DMS114 treated with DMSO at 0.1 percent for 48 hours (cell line): ENCODE data around the gene RGL4.
"Not testable (repeated sequence)": the region's sequence is repeated elsewhere in the genome, so short reads cannot be mapped to it uniquely, and the experiment has no call there.

Experiments
- DNase-seq: peaks from one replicate; lab custom pipeline; 2025; ENCODE audit not compliant: unreplicated experiment; lab: John Stamatoyannopoulos, UW

The RGL4 gene

GRCh38 chr22:23728108-23728507 is 37.3 kb downstream of the RGL4 start:
- DNase-seq, result not testable (repeated sequence)

GRCh38 chr22:23737696-23738095 is 46.9 kb downstream of the RGL4 start:
- no peak for DNase-seq

- DNase-seq, result no peak
Measured at GRCh38 chr22:23742505-23743264, 51.9 kb downstream of the RGL4 start.

GRCh38 chr22:23743303-23743705 is 52.5 kb downstream of the RGL4 start:
- no peak for DNase-seq

GRCh38 chr22:23744001-23744400 is 53.2 kb downstream of the RGL4 start:
- DNase-seq, result no peak

- DNase-seq, result no peak
Measured at GRCh38 chr22:23744485-23744884, 53.7 kb downstream of the RGL4 start.

- DNase-seq, result no peak
Measured at GRCh38 chr22:23745791-23746190, 55.0 kb downstream of the RGL4 start.
